Ovary (tissue), 9 donors: ENCODE results near the gene LIM2. TPM values are rescaled to one million over a fixed set of nuclear protein-coding genes. Genes with fewer than 3 reads are reported as not detected.
"Not testable (repeated sequence)": the region's sequence is repeated elsewhere in the genome, so short reads cannot be mapped to it uniquely, and the experiment has no call there.

Experiments
- DNase-seq, 5 donors: peaks; one replicate each; pipeline ENCODE4 v3.0.0-alpha.2; 2019 to 2020
- H3K27ac ChIP-seq, 2 donors: fragments of 200-600 bp; one replicate each; pipeline versions ENCODE4 v1.5.1 to v1.8.0; 2019 to 2022
- H3K27me3 ChIP-seq: fragments of 200-600 bp; one replicate; pipeline ENCODE4 v1.8.0; 2022
- H3K36me3 ChIP-seq: fragments of 200-600 bp; sonication (generic); one replicate; pipeline ENCODE4 v1.5.1; 2019
- H3K4me1 ChIP-seq: one replicate; pipeline ENCODE4 v1.8.1; 2013; ENCODE audit warnings: mild to moderate bottlenecking, moderate library complexity; ENCODE audit not compliant: insufficient read depth
- H3K4me3 ChIP-seq: fragments of 200-600 bp; sonication (generic); one replicate; pipeline ENCODE4 v1.5.1; 2017
- H3K9me3 ChIP-seq, 2 donors: fragments of 200-600 bp in 1 of 2; sonication (generic) in 1 of 2; one replicate each; pipeline versions ENCODE4 v1.5.1 to v1.8.1; 2013 to 2019; ENCODE audit warnings: mild to moderate bottlenecking in 1 of 2, moderate library complexity in 1 of 2
- CTCF ChIP-seq, 3 donors: fragments of 450-650 bp in 2 of 3; fragments of 200-600 bp in 1 of 3; IDR thresholded peaks; one replicate each; pipeline versions ENCODE4 v1.5.1 to v1.8.0; 2016 to 2022; ENCODE audit warnings: antibody characterized with exemption in 3 of 3, mild to moderate bottlenecking in 1 of 3
- EP300 ChIP-seq: sonication (generic); formaldehyde crosslinking; IDR thresholded peaks from one replicate; pipeline ENCODE4 v1.6.1; 2017; ENCODE audit warnings: antibody characterized with exemption
- POLR2A ChIP-seq: fragments of 450-650 bp; IDR thresholded peaks from one replicate; pipeline ENCODE4 v1.6.1; 2017; ENCODE audit warnings: antibody characterized with exemption, mild to moderate bottlenecking, moderate library complexity
- WGBS, 3 donors: extraction: QIAGEN DNeasy Blood & Tissue Kit in 1 of 3; methylation state at CpG; one replicate each; pipeline versions ENCODE4 v1.1.5 to v1.1.7; 2013 to 2017; 5-methylcytosine and 5-hydroxymethylcytosine counted together
- intact Hi-C, 4 donors: fragments of 100-400 bp; cut with DNase I; formaldehyde crosslinking; loops; one replicate each; pipeline versions ENCODE4 v1.11.0 to v1.15.1; 2022 to 2023
- polyA plus RNA-seq, 2 donors: library from polyadenylated mRNA; stranded (reverse); fragments of 200-250 nt in 1 of 2; fragments of 350-450 nt in 1 of 2; fragmentation: Illumina TruSeq in 1 of 2; extraction: RNeasy Lipid Tissue Mini Kit (QIAGEN cat#74804) in 1 of 2; gene quantifications; one replicate each; pipeline ENCODE4 v1.2.3, GENCODE V29; 2013 to 2014
- total RNA-seq, 7 donors: library from RNA; depleted of rRNA in 2 of 7; stranded (reverse); fragments of >200 nt in 2 of 7; fragmentation: NEBNext Ultra II Directional in 3 of 7; extraction: Animal tissue kit (Norgen Biotek cat#: 25700) in 3 of 7; gene quantifications; one replicate each; pipeline versions ENCODE4 v1.1.0 to v1.2.4, GENCODE V29; 2016 to 2023
- donor health status: DM: no; HTN: no; CAD: no; lungs with moderate emphysema.
- donor health status: DM: no; HTN: no; CAD: no.
- donor health status: Bipolar disorder and iron deficiency.
- donor health status: DM: yes; HTN: yes; CAD: no.
- donor health status: DM: no; HTN: no; CAD: no.
- donor health status: DM: yes; HTN: yes; CAD: no.

LIM2 gene
- total and polyA plus RNA-seq, 9 donors, result not detected

- Histone ChIP-seq H3K9me3 (no peaks in the 10 kb centered on the region), H3K4me1 (no peaks in the 10 kb centered on the region), H3K36me3 (no peaks in the 10 kb centered on the region), H3K27ac (no peak overlapping the region), H3K4me3 (no peak overlapping the region), H3K27me3 (no peaks in the 10 kb centered on the region)
- intact Hi-C loops, result no loop called here
- WGBS, 3 donors, result 90 to 92% (median 91%) methylated on average over 15 of the region's 15 CpGs
- no peak for DNase-seq
- TF ChIP-seq EP300, result no peak
- TF ChIP-seq POLR2A, result no peak
- no peak for TF ChIP-seq CTCF (IDR thresholded peaks at IDR 0.05)
These were observed 23.4 kb upstream of the LIM2 start for GRCh38 chr19:51410950-51411748.

GRCh38 chr19:51407511-51408131, 19.8 kb upstream of the LIM2 start:
- no peaks in the 10 kb centered on the region for H3K9me3 ChIP-seq
- no peaks in the 10 kb centered on the region for H3K27me3 ChIP-seq
- intact Hi-C loops, result no loop called here
- WGBS, 3 donors, result 51 to 62% (median 53%) methylated on average over 6 of the region's 6 CpGs
- no peak overlapping the region for H3K27ac ChIP-seq
- no peak overlapping the region for H3K4me3 ChIP-seq
- peak in 1 of 3 donors; percentile 34 for TF ChIP-seq CTCF (IDR thresholded peaks at IDR 0.05)
- TF ChIP-seq POLR2A, result no peak
- H3K4me1 ChIP-seq, result no peaks in the 10 kb centered on the region
- no peak for DNase-seq
- no peaks in the 10 kb centered on the region for H3K36me3 ChIP-seq

- H3K36me3 ChIP-seq, result no peaks in the 10 kb centered on the region
These were observed 14.3 kb upstream of the LIM2 start for GRCh38 chr19:51402117-51402516.

GRCh38 chr19:51399936-51400335, 12.2 kb upstream of the LIM2 start:
- intact Hi-C loops, result loop anchor here in 1 of 4 donors (10.0 kb wide), 1 partner anchor 55 kb away; the partner anchor contains the start of gene VSIG10L

More at GRCh38 chr19:51402117-51402516, 14.3 kb upstream of the LIM2 start:
- H3K27ac ChIP-seq, result no peak overlapping the region
- no peak for TF ChIP-seq EP300
- TF ChIP-seq CTCF (IDR thresholded peaks at IDR 0.05), result no peak
- no peak for TF ChIP-seq POLR2A
- intact Hi-C loops, result no loop called here
- no peaks in the 10 kb centered on the region for H3K27me3 ChIP-seq
- no peak for DNase-seq
- 95 to 96% (median 96%) methylated on average over 9 of the region's 9 CpGs for WGBS, 3 donors
- no peak overlapping the region for H3K4me3 ChIP-seq
- no peaks in the 10 kb centered on the region for H3K4me1 ChIP-seq
- H3K9me3 ChIP-seq, result no peaks in the 10 kb centered on the region

GRCh38 chr19:51399231-51399630, 11.5 kb upstream of the LIM2 start:
- WGBS, 3 donors, result 90 to 93% (median 90%) methylated on average over 5 of the region's 5 CpGs
- H3K4me3 ChIP-seq, result no peak overlapping the region
- no peaks in the 10 kb centered on the region for H3K4me1 ChIP-seq
- TF ChIP-seq POLR2A (no peak), CTCF (IDR thresholded peaks at IDR 0.05) (no peak), EP300 (no peak)
- no peaks in the 10 kb centered on the region for H3K27me3 ChIP-seq
- intact Hi-C loops, result loop anchor here in 1 of 4 donors (10.0 kb wide), 1 partner anchor 54 kb away; the partner anchor contains the start of gene VSIG10L
- no peaks in the 10 kb centered on the region for H3K36me3 ChIP-seq
- no peaks in the 10 kb centered on the region for H3K9me3 ChIP-seq
- H3K27ac ChIP-seq, result no peak overlapping the region
- DNase-seq, result no peak

More at GRCh38 chr19:51399936-51400335, 12.2 kb upstream of the LIM2 start:
- not testable (repeated sequence) for DNase-seq, H3K27me3 ChIP-seq, H3K4me1 ChIP-seq, H3K36me3 ChIP-seq, H3K4me3 ChIP-seq, H3K27ac ChIP-seq, H3K9me3 ChIP-seq
- 79 to 90% (median 84%) methylated on average over 7 of the region's 7 CpGs for whole genome bisulfite sequencing, 3 donors
